GM19238 (cell line): ENCODE results near the gene DCDC2.
"Not testable (repeated sequence)": the region's sequence is repeated elsewhere in the genome, so short reads cannot be mapped to it uniquely, and the experiment has no call there.

Experiments
- DNase-seq: peaks from one replicate; pipeline ENCODE4 v3.0.0; 2011; ENCODE audit warnings: low spot score; ENCODE audit not compliant: insufficient read length

DCDC2 gene

GRCh38 chr6:24357336-24358218, at the start of gene DCDC2:
Gene DCDC2 (minus strand): TSS chr6:24358059. CDS start chr6:24357750, 309 bp downstream.
- no peak for DNase-seq

GRCh38 chr6:24405262-24405661, 47.4 kb upstream of the DCDC2 start:
- DNase-seq: no peak

GRCh38 chr6:24403501-24403824, 45.6 kb upstream of the DCDC2 start:
- DNase-seq: no peak

- DNase-seq: peak; percentile 67
Measured at GRCh38 chr6:24402697-24403500, 45.0 kb upstream of the DCDC2 start, which contains the start of gene MRS2. Gene MRS2 (plus strand): TSS chr6:24402936. CDS start chr6:24403047, 111 bp downstream.

GRCh38 chr6:24401458-24401857, 43.6 kb upstream of the DCDC2 start:
- DNase-seq: no peak

- DNase-seq: not testable (repeated sequence)
Measured at GRCh38 chr6:24400045-24401039, 42.5 kb upstream of the DCDC2 start.

- no peak for DNase-seq
Measured at GRCh38 chr6:24397631-24398030, 39.8 kb upstream of the DCDC2 start.

GRCh38 chr6:24396824-24397223, 39.0 kb upstream of the DCDC2 start:
- DNase-seq: no peak

- no peak for DNase-seq
Measured at GRCh38 chr6:24394780-24395437, 37.0 kb upstream of the DCDC2 start.

- DNase-seq: no peak
Measured at GRCh38 chr6:24394061-24394779, 36.4 kb upstream of the DCDC2 start.

- peak; percentile 17 for DNase-seq
Measured at GRCh38 chr6:24391756-24392405, 34.0 kb upstream of the DCDC2 start.

GRCh38 chr6:24391208-24391607, 33.3 kb upstream of the DCDC2 start:
- no peak for DNase-seq

- no peak for DNase-seq
Measured at GRCh38 chr6:24387818-24388217, 30.0 kb upstream of the DCDC2 start.

GRCh38 chr6:24385536-24386269, 27.8 kb upstream of the DCDC2 start:
- no peak for DNase-seq

- not testable (repeated sequence) for DNase-seq
Measured at GRCh38 chr6:24384369-24385130, 26.7 kb upstream of the DCDC2 start.

- DNase-seq: not testable (repeated sequence)
Measured at GRCh38 chr6:24382891-24383494, 25.1 kb upstream of the DCDC2 start.

GRCh38 chr6:24382220-24382540, 24.3 kb upstream of the DCDC2 start:
- DNase-seq: no peak
